Measurements from ENCODE around the gene STBD1. TPM values are rescaled to one million over a fixed set of nuclear protein-coding genes. Genes with fewer than 3 reads are reported as not detected.

Gene STBD1
- total and polyA plus RNA-seq, 9 of the 15 experiments (the other 6 are each of a cell fraction or from before 2014, with no cell fraction given) = 0.08 to 0.64 (median 0.27) TPM; not detected in 2

GRCh38 chr4:76301068-76301774, 5.3 kb upstream of the STBD1 start (continued):
- TF ChIP-seq PRPF4 (IDR thresholded peaks at IDR 0.05; ENCODE audit: insufficient read depth, low read depth, low read length, poor library complexity, severe bottlenecking) (no peak), NRF1 (conservative IDR thresholded peaks at IDR 0.05 in 1 of 2, IDR thresholded peaks at IDR 0.05 in 1 of 2) (peak; percentile 48 to 55), ZNF717 (CRISPR knock-in tag; IDR thresholded peaks at IDR 0.05) (no peak), CBX3 (IDR thresholded peaks at IDR 0.05; ENCODE audit: borderline replicate concordance in 1 of 2, low read length in 2 of 2) (peak in 1 of 2 experiments; percentile 58; a peak in 1 of 3 replicates), ZNF280B (CRISPR knock-in tag; IDR thresholded peaks at IDR 0.05) (no peak), MAX (CRISPR knock-in tag; IDR thresholded peaks at IDR 0.05) (no peak), POLR2A (conservative IDR thresholded peaks at IDR 0.05) (no peak), MBD1 (CRISPR knock-in tag; IDR thresholded peaks at IDR 0.05) (no peak), YBX1 (IDR thresholded peaks at IDR 0.05) (no peak), ARNT (IDR thresholded peaks at IDR 0.05) (peak in 1 of 2 experiments; percentile 85; a peak in 1 of 4 replicates), PML (IDR thresholded peaks at IDR 0.05; ENCODE audit: low read length) (peak; percentile 89), FUS (optimal IDR thresholded peaks at IDR 0.05; ENCODE audit: low read depth, low read length) (no peak), ZNF347 (CRISPR knock-in tag; IDR thresholded peaks at IDR 0.05; ENCODE audit: low read depth) (no peak), CTCF (IDR thresholded peaks at IDR 0.05 in 2 of 3, conservative IDR thresholded peaks at IDR 0.05 in 1 of 3; ENCODE audit: insufficient read depth in 2 of 3, low read depth in 1 of 3, low read length in 3 of 3) (no peak), PATZ1 (CRISPR knock-in tag; IDR thresholded peaks at IDR 0.05; ENCODE audit: borderline replicate concordance) (no peak), ZNF695 (CRISPR knock-in tag; IDR thresholded peaks at IDR 0.05) (no peak), BHLHE40 (IDR thresholded peaks at IDR 0.05; ENCODE audit: low read length) (peak; percentile 19; the same call in 1 of the 2 replicates), TSC22D4 (tag; IDR thresholded peaks at IDR 0.05) (no peak), ZFP36 (IDR thresholded peaks at IDR 0.05; ENCODE audit: low read depth, low read length, partially characterized antibody) (no peak), FOSL1 (tag; conservative IDR thresholded peaks at IDR 0.05) (peak; percentile 97), EGR1 (conservative IDR thresholded peaks at IDR 0.05) (no peak), HMGN3 (IDR thresholded peaks at IDR 0.05; ENCODE audit: borderline replicate concordance, extremely low read depth, insufficient read length, low read depth, low read length) (no peak)
